NT2/D1 (cell line): ENCODE measurements around the gene ZSCAN21.

Experiments
- DNase-seq: peaks from one replicate; pipeline ENCODE4 v3.0.0-alpha.2; 2011; ENCODE audit warnings: low read depth, low spot score
- H3K27me3 ChIP-seq: 2 replicates; pipeline ENCODE4 v1.6.0; 2011; ENCODE audit warnings: mild to moderate bottlenecking; ENCODE audit not compliant: insufficient read length, insufficient read depth
- H3K36me3 ChIP-seq: 2 replicates; pipeline ENCODE4 v1.6.1; 2011; ENCODE audit warnings: mild to moderate bottlenecking, low read length, mixed read lengths; ENCODE audit not compliant: insufficient read depth, insufficient read length
- H3K4me1 ChIP-seq: 2 replicates; pipeline ENCODE4 v1.5.1; 2011; ENCODE audit not compliant: insufficient read depth, insufficient read length
- H3K4me3 ChIP-seq: 2 replicates; pipeline ENCODE4 v1.5.1; 2011; ENCODE audit warnings: low read depth; ENCODE audit not compliant: insufficient read length
- H3K9ac ChIP-seq: 2 replicates; pipeline ENCODE4 v1.6.0; 2011; ENCODE audit warnings: low read depth; ENCODE audit not compliant: insufficient read length
- H3K9me3 ChIP-seq: 2 replicates; pipeline ENCODE4 v1.5.1; 2011; ENCODE audit warnings: mild to moderate bottlenecking, low read length; ENCODE audit not compliant: insufficient read depth
- SUZ12 ChIP-seq: IDR thresholded peaks from 2 replicates; pipeline ENCODE4 v1.6.1; 2011; ENCODE audit not compliant: insufficient read length, insufficient read depth; ENCODE audit errors: extremely low read depth
- YY1 ChIP-seq: IDR thresholded peaks from 2 replicates; pipeline ENCODE4 v1.6.1; 2011; ENCODE audit not compliant: insufficient read length, insufficient read depth
- ZNF274 ChIP-seq: IDR thresholded peaks from 2 replicates; pipeline ENCODE4 v1.6.1; 2011; ENCODE audit warnings: mild to moderate bottlenecking, low read depth, low read length

The ZSCAN21 gene

GRCh38 chr7:100101016-100101862, 51.7 kb downstream of the ZSCAN21 start, which contains the start of the genes AP4M1 and MCM7:
Gene AP4M1, plus strand, starts transcription at chr7:100101643. Its CDS starts 72 bp downstream, at chr7:100101715.
Gene MCM7, minus strand, starts transcription at chr7:100101397. Its CDS starts 103 bp downstream, at chr7:100101294.
- peak; percentile 98 for DNase-seq
- Histone ChIP-seq H3K4me1 (peaks cover 10% of the 10 kb centered on the region), H3K36me3 (peaks cover 63% of the 10 kb centered on the region)

GRCh38 chr7:100102950-100103840, 53.6 kb downstream of the ZSCAN21 start:
- Histone ChIP-seq H3K4me1 (peaks cover 10% of the 10 kb centered on the region), H3K27me3 (no peaks in the 10 kb centered on the region), H3K4me3 (no peak overlapping the region), H3K36me3 (peaks cover 65% of the 10 kb centered on the region), H3K9me3 (no peaks in the 10 kb centered on the region), H3K9ac (peak overlapping the region; percentile 21)
- DNase-seq: no peak
- TF ChIP-seq ZNF274 (no peak), YY1 (no peak), SUZ12 (no peak)

More at GRCh38 chr7:100101016-100101862, 51.7 kb downstream of the ZSCAN21 start, which contains the start of the genes AP4M1 and MCM7:
- TF ChIP-seq ZNF274 (no peak), YY1 (no peak), SUZ12 (no peak)
- no peaks in the 10 kb centered on the region for H3K9me3 ChIP-seq
- H3K9ac ChIP-seq: peak within 1 kb of the TSS; percentile 100
- no peaks in the 10 kb centered on the region for H3K27me3 ChIP-seq
- H3K4me3 ChIP-seq: peak within 1 kb of the TSS; percentile 93

- no peak for TF ChIP-seq ZNF274
- TF ChIP-seq YY1: no peak
- TF ChIP-seq SUZ12: no peak
- DNase-seq: no peak
- H3K36me3 ChIP-seq: peaks cover 63% of the 10 kb centered on the region
- no peak overlapping the region for H3K9ac ChIP-seq
- H3K27me3 ChIP-seq: no peaks in the 10 kb centered on the region
- peaks cover 3% of the 10 kb centered on the region for H3K4me1 ChIP-seq
- H3K4me3 ChIP-seq: no peak overlapping the region
- H3K9me3 ChIP-seq: no peaks in the 10 kb centered on the region
Measured at GRCh38 chr7:100105534-100105933, 56.0 kb downstream of the ZSCAN21 start.

- TF ChIP-seq YY1 (no peak), ZNF274 (no peak), SUZ12 (no peak)
- DNase-seq: no peak
- no peaks in the 10 kb centered on the region for H3K9me3 ChIP-seq
- H3K4me1 ChIP-seq: peaks cover 3% of the 10 kb centered on the region
- H3K36me3 ChIP-seq: peaks cover 72% of the 10 kb centered on the region
- no peaks in the 10 kb centered on the region for H3K27me3 ChIP-seq
- no peak overlapping the region for H3K9ac ChIP-seq
- no peak overlapping the region for H3K4me3 ChIP-seq
Measured at GRCh38 chr7:100106633-100107032, 57.1 kb downstream of the ZSCAN21 start.

GRCh38 chr7:100107125-100107737, 57.7 kb downstream of the ZSCAN21 start:
- peaks cover 78% of the 10 kb centered on the region for H3K36me3 ChIP-seq
- DNase-seq: no peak

GRCh38 chr7:100107890-100108289, 58.3 kb downstream of the ZSCAN21 start:
- H3K4me3 ChIP-seq: no peak overlapping the region

More at GRCh38 chr7:100107125-100107737, 57.7 kb downstream of the ZSCAN21 start:
- Histone ChIP-seq H3K9ac (no peak overlapping the region), H3K27me3 (no peaks in the 10 kb centered on the region), H3K4me3 (no peak overlapping the region), H3K4me1 (peaks cover 3% of the 10 kb centered on the region), H3K9me3 (no peaks in the 10 kb centered on the region)
- TF ChIP-seq YY1: no peak

More at GRCh38 chr7:100107890-100108289, 58.3 kb downstream of the ZSCAN21 start:
- Histone ChIP-seq H3K4me1 (peaks cover 3% of the 10 kb centered on the region), H3K9ac (no peak overlapping the region), H3K36me3 (peaks cover 83% of the 10 kb centered on the region), H3K27me3 (no peaks in the 10 kb centered on the region), H3K9me3 (no peaks in the 10 kb centered on the region)
- TF ChIP-seq YY1 (no peak), ZNF274 (no peak), SUZ12 (no peak)
- no peak for DNase-seq
